GM12892 (cell line): ENCODE results near the gene CACHD1.

Experiments used
- POLR2A ChIP-seq: IDR thresholded peaks from 2 replicates; pipeline ENCODE4 v1.6.1; 2011; ENCODE audit warnings: low read depth, low read length, control low read depth
- POLR2AphosphoS5 ChIP-seq: IDR thresholded peaks from 2 replicates; pipeline ENCODE4 v1.6.1; 2011; ENCODE audit warnings: low read depth, low read length, control low read depth

DNA sequence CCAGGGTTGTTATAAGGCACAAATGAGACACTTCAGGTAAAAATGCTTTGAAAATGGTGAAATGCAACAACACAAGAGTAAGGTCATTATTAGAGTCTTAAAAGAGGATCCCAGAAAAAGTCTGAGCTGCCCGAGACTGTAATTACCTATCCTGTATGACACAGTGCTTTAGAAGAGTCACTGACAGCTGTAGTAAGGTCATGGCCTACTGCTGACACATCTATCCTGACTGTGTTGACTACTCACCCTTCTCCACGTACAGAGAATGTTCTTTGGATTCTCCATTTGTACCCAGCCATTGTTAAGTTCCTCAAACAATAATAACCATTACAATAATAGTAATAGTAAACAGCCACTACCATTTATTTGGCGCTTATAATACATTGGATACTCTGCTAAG lies 104.4 kb downstream of the CACHD1 start:
- no peak for TF ChIP-seq POLR2A
- TF ChIP-seq POLR2AphosphoS5, result no peak
